IMR-90 (cell line): ENCODE measurements around the gene SLAMF7. TPM values are rescaled to one million over a fixed set of nuclear protein-coding genes. Genes with fewer than 3 reads are reported as not detected.

Source experiments
- ATAC-seq: fragments of 200-7000 bp; cut with Tn5 transposase; 2 replicates; pipeline ENCODE4 v1.9.1; 2020; ENCODE audit warnings: low read depth, mild to moderate bottlenecking, moderate library complexity
- BruUV-seq: library from RNA; stranded (reverse); fragments of 400-500 nt; replicated peaks from 2 replicates; lab custom pipeline; 2021; lab: Mats Ljungman, UMichigan
- CTCF ChIA-PET: fragments of 300-600 bp; formaldehyde crosslinking; extraction: SDS; loops from one replicate; lab custom pipeline; 2021; ENCODE audit warnings: antibody characterized with exemption; lab: Yijun Ruan, JAX
- POLR2A ChIA-PET: fragments of 300-600 bp; sonication (Branson Sonifier 250); formaldehyde crosslinking; loops from one replicate; lab custom pipeline; 2022; ENCODE audit warnings: antibody characterized with exemption; ENCODE audit not compliant: unreplicated experiment; lab: Charles Lee
- DNase-seq: peaks from one replicate; pipeline ENCODE4 v3.0.0; 2013
- H2AFZ ChIP-seq: replicated peaks from 2 replicates; pipeline ENCODE3; 2013; ENCODE audit warnings: low read length, mild to moderate bottlenecking; ENCODE audit not compliant: poor library complexity
- H2AK5ac ChIP-seq: 2 replicates; pipeline ENCODE4 v1.6.1; 2013; ENCODE audit warnings: low read depth, low read length, inconsistent platforms
- H2AK9ac ChIP-seq: replicated peaks from 2 replicates; pipeline ENCODE3; 2013; ENCODE audit warnings: mild to moderate bottlenecking, low read depth, low read length, moderate library complexity; ENCODE audit not compliant: poor library complexity
- H2BK120ac ChIP-seq: 2 replicates; pipeline ENCODE4 v1.6.1; 2013; ENCODE audit warnings: low read depth, low read length, inconsistent platforms
- H2BK15ac ChIP-seq: 3 replicates; pipeline ENCODE4 v1.6.1; 2013; ENCODE audit warnings: low read depth, low read length, inconsistent platforms
- H2BK20ac ChIP-seq: 2 replicates; pipeline ENCODE4 v1.6.1; 2013; ENCODE audit warnings: low read depth, mild to moderate bottlenecking, inconsistent platforms, low read length, moderate library complexity
- H2BK5ac ChIP-seq: 2 replicates; pipeline ENCODE4 v1.6.1; 2013; ENCODE audit warnings: mild to moderate bottlenecking, low read depth, low read length, inconsistent platforms; ENCODE audit not compliant: poor library complexity, severe bottlenecking
- H3K14ac ChIP-seq: replicated peaks from 2 replicates; pipeline ENCODE4 v1.6.1; 2013; ENCODE audit warnings: low read depth, low read length, inconsistent platforms
- H3K18ac ChIP-seq: 2 replicates; pipeline ENCODE4 v1.6.1; 2013; ENCODE audit warnings: low read depth, low read length, control low read depth
- H3K23ac ChIP-seq: 2 replicates; pipeline ENCODE4 v1.6.1; 2013; ENCODE audit warnings: low read depth, low read length, inconsistent platforms
- H3K27ac ChIP-seq: 2 replicates; pipeline ENCODE4 v1.5.1; 2013; ENCODE audit warnings: mild to moderate bottlenecking, control low read depth, low read length; ENCODE audit not compliant: insufficient read depth
- H3K27me3 ChIP-seq: 2 replicates; pipeline ENCODE4 v1.6.1; 2013; ENCODE audit warnings: low read length; ENCODE audit not compliant: control insufficient read depth, insufficient read depth
- H3K36me3 ChIP-seq: 2 replicates; pipeline ENCODE4 v1.6.1; 2013; ENCODE audit warnings: low read length, mixed read lengths; ENCODE audit not compliant: control insufficient read depth, insufficient read depth
- H3K4ac ChIP-seq: 2 replicates; pipeline ENCODE4 v1.6.1; 2013; ENCODE audit warnings: low read depth, low read length, inconsistent platforms
- H3K4me1 ChIP-seq: 2 replicates; pipeline ENCODE4 v1.6.1; 2013; ENCODE audit warnings: low read length, mixed read lengths; ENCODE audit not compliant: control insufficient read depth, insufficient read depth
- H3K4me2 ChIP-seq: 2 replicates; pipeline ENCODE4 v1.6.1; 2013; ENCODE audit warnings: low read depth, mild to moderate bottlenecking, control low read depth, low read length, moderate library complexity
- H3K4me3 ChIP-seq: 2 replicates; pipeline ENCODE4 v1.5.1; 2013; ENCODE audit warnings: low read depth, mild to moderate bottlenecking, control low read depth, low read length, moderate library complexity; ENCODE audit not compliant: insufficient read depth
- H3K56ac ChIP-seq: 2 replicates; pipeline ENCODE4 v1.6.1; 2013; ENCODE audit warnings: low read length, inconsistent platforms; ENCODE audit not compliant: insufficient read depth; ENCODE audit errors: extremely low read depth
- H3K79me1 ChIP-seq, 2 experiments: 2 replicates each; pipeline ENCODE4 v1.6.1; 2013; ENCODE audit warnings: low read length in 2 of 2, inconsistent platforms in 1 of 2, low read depth in 1 of 2
- H3K9ac ChIP-seq: 2 replicates; pipeline ENCODE4 v1.6.1; 2013; ENCODE audit warnings: low read depth, low read length, control low read depth
- H3K9me1 ChIP-seq: 2 replicates; pipeline ENCODE4 v1.6.1; 2013; ENCODE audit warnings: low read length, inconsistent platforms; ENCODE audit not compliant: insufficient read depth
- H3K9me3 ChIP-seq: 2 replicates; pipeline ENCODE4 v1.6.1; 2013; ENCODE audit warnings: low read length; ENCODE audit not compliant: control insufficient read depth, insufficient read depth
- H4K20me1 ChIP-seq: 2 replicates; pipeline ENCODE4 v1.6.1; 2013; ENCODE audit warnings: low read length, inconsistent platforms; ENCODE audit not compliant: insufficient read depth
- H4K5ac ChIP-seq: 2 replicates; pipeline ENCODE4 v1.6.1; 2013; ENCODE audit warnings: mild to moderate bottlenecking, low read depth, low read length, control low read depth
- H4K8ac ChIP-seq, 2 experiments: 2 replicates each; pipeline ENCODE4 v1.6.1; 2013; ENCODE audit warnings: low read depth in 2 of 2, low read length in 2 of 2, control low read depth in 1 of 2, inconsistent platforms in 1 of 2
- H4K91ac ChIP-seq: 2 replicates; pipeline ENCODE4 v1.6.1; 2013; ENCODE audit warnings: low read depth, low read length, inconsistent platforms; ENCODE audit not compliant: insufficient read depth
- CEBPB ChIP-seq: IDR thresholded peaks from 2 replicates; pipeline ENCODE4 v1.6.1; 2012; ENCODE audit warnings: low read depth, low read length, improper control_type of control experiment
- ELK1 ChIP-seq: fragments of 150-350 bp; IDR thresholded peaks from 2 replicates; pipeline ENCODE4 v1.6.1; 2016; ENCODE audit warnings: low read depth, mild to moderate bottlenecking, low read length, moderate library complexity, borderline replicate concordance
- MAZ ChIP-seq: IDR thresholded peaks from 2 replicates; pipeline ENCODE4 v1.6.1; 2012; ENCODE audit warnings: low read depth, mild to moderate bottlenecking, low read length, improper control_type of control experiment, moderate library complexity, borderline replicate concordance
- RCOR1 ChIP-seq: IDR thresholded peaks from 2 replicates; pipeline ENCODE4 v1.6.1; 2012; ENCODE audit warnings: mild to moderate bottlenecking, low read length, improper control_type of control experiment; ENCODE audit not compliant: insufficient replicate concordance
- SMC3 ChIP-seq: fragments of 150-350 bp; IDR thresholded peaks from 2 replicates; pipeline ENCODE4 v1.6.1; 2016; ENCODE audit warnings: low read depth, mild to moderate bottlenecking, antibody characterized with exemption, low read length, moderate library complexity
- dilution Hi-C: fragments of 300-500 bp; cut with HindIII; formaldehyde crosslinking; loops from one replicate; pipeline ENCODE4 v1.14.3; 2018; ENCODE audit warnings: low sequenced_read_pairs; ENCODE audit not compliant: unreplicated experiment
- in situ Hi-C: fragments of 300-500 bp; cut with MboI; formaldehyde crosslinking; loops from 3 replicates; pipeline ENCODE4 v1.14.3; 2019; ENCODE audit warnings: low sequenced_read_pairs, inconsistent platforms, mixed read lengths
- intact Hi-C: fragments of 100-400 bp; cut with micrococcal nuclease; formaldehyde crosslinking; loops from 2 replicates; pipeline ENCODE4 v1.10.0; 2022
- polyA plus RNA-seq, 3 experiments: library from polyadenylated mRNA; depleted of rRNA; stranded (reverse); fragments of >200 nt; gene quantifications; 2 replicates each; pipeline ENCODE4 v1.2.3, GENCODE V29; 2012; ENCODE audit warnings: low replicate concordance in 1 of 3
- total RNA-seq: library from RNA; depleted of rRNA; stranded (reverse); fragments of >200 nt; gene quantifications from 2 replicates; pipeline ENCODE4 v1.2.3, GENCODE V29; 2012

Gene SLAMF7
- total and polyA plus RNA-seq, 2 of the 4 experiments (the other 2 are of a cell fraction) = not detected

GRCh38 chr1:160733898-160734297, 5.1 kb upstream of the SLAMF7 start:
- no peak for ATAC-seq
- H2BK120ac ChIP-seq = no peak overlapping the region

More at GRCh38 chr1:160733898-160734297, 5.1 kb upstream of the SLAMF7 start:
- Histone ChIP-seq H3K79me1 (no peaks in the 10 kb centered on the region), H4K5ac (no peak overlapping the region), H2BK5ac (no peak overlapping the region), H3K4me3 (no peak overlapping the region), H3K4me2 (no peak overlapping the region), H2BK20ac (no peak overlapping the region), H4K8ac (no peak overlapping the region), H2AK9ac (no peak overlapping the region), H3K27me3 (no peaks in the 10 kb centered on the region; the same call in 1 of the 2 replicates), H2AFZ (no peak overlapping the region), H3K9ac (no peak overlapping the region), H3K4ac (no peak overlapping the region), H3K36me3 (no peaks in the 10 kb centered on the region), H3K56ac (no peak overlapping the region), H3K9me3 (no peaks in the 10 kb centered on the region), H3K27ac (no peak overlapping the region), H3K18ac (no peak overlapping the region), H4K20me1 (no peaks in the 10 kb centered on the region), H2AK5ac (no peak overlapping the region), H3K9me1 (no peaks in the 10 kb centered on the region), H3K23ac (no peak overlapping the region), H3K14ac (no peak overlapping the region), H3K4me1 (no peaks in the 10 kb centered on the region), H4K91ac (no peak overlapping the region), H2BK15ac (no peak overlapping the region)
- intact Hi-C loops = no loop called here
- BruUV-seq = no TSS peak
- TF ChIP-seq CEBPB (no peak), MAZ (no peak), RCOR1 (no peak), ELK1 (no peak), SMC3 (no peak)
- ChIA-PET CTCF (no interaction called here), POLR2A (no interaction called here)
- no peak for DNase-seq
- in situ Hi-C loops = loop anchor here (10.0 kb wide), 1 partner anchor 59 kb away; no protein-coding TSS in a partner anchor
- dilution Hi-C loops = no loop called here
